IPS-20b (cell line): Measurements from ENCODE around the gene ATP5F1B.

ENCODE experiments used
- H3K27ac ChIP-seq: one replicate; pipeline ENCODE4 v1.5.1; 2013; ENCODE audit warnings: low read length
- H3K27me3 ChIP-seq: 2 replicates; pipeline ENCODE4 v1.6.1; 2013; ENCODE audit warnings: mild to moderate bottlenecking, low read length, inconsistent platforms; ENCODE audit not compliant: insufficient read depth
- H3K36me3 ChIP-seq: 2 replicates; pipeline ENCODE4 v1.6.1; 2013; ENCODE audit warnings: low read depth, mild to moderate bottlenecking, inconsistent platforms, low read length, moderate library complexity; ENCODE audit not compliant: insufficient read depth
- H3K4me1 ChIP-seq: 2 replicates; pipeline ENCODE4 v1.6.1; 2013; ENCODE audit warnings: mild to moderate bottlenecking, control low read depth, inconsistent platforms, low read length, moderate library complexity; ENCODE audit not compliant: insufficient read depth
- H3K4me3 ChIP-seq: 2 replicates; pipeline ENCODE4 v1.5.1; 2013; ENCODE audit warnings: mild to moderate bottlenecking, low read length, inconsistent platforms
- H3K9ac ChIP-seq: 2 replicates; pipeline ENCODE4 v1.6.1; 2013; ENCODE audit warnings: low read depth, mild to moderate bottlenecking, inconsistent platforms, low read length, moderate library complexity
- H3K9me3 ChIP-seq: 2 replicates; pipeline ENCODE4 v1.6.1; 2013; ENCODE audit warnings: mild to moderate bottlenecking, low read depth, low read length, inconsistent platforms; ENCODE audit not compliant: insufficient read depth

ATP5F1B gene

DNA sequence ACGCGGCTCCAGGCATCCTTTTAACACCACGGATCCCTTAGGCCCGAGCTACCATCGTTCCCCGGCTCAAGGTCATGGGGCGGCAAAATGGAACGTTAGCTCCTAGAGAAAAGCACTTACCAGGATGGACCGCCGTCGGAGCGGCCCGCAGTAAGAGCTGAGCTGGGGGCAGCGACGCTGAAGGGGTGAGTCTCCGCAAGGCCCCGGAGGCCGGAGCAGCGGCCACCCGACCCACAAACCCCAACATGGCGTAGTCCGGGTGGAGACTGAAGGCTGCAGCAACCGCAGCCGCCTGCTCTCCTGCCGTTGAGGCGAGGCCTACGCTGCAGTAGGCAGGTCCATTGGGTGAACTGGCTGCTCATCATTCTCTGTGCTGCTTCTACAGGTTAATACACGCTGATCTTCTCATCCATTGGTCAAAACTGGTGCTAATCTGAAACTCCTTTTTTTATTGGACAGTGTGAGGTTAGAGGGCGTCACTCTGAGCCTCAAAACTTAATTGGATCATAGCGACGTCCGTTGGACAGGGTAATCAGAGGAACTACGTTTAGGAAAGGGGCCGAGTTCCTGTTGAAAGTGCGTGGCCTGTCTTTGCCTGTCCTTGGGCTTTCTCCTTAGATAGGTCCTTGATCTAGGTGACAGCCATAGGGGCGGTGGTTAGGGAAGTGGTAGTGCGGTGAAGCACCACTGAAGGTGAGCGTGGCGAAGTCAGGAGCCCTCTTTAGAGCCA, at the start of gene ATP5F1B:
TSS of gene ATP5F1B (minus strand) at position 268 of the 730 bp plus-strand sequence. CDS start at position 247, 21 bp downstream.
- Histone ChIP-seq H3K27me3 (no peaks in the 10 kb centered on the region), H3K4me1 (peaks cover 4% of the 10 kb centered on the region; the same call in 1 of the 2 replicates), H3K27ac (peak within 1 kb of the TSS; percentile 78), H3K4me3 (peak within 1 kb of the TSS; percentile 95), H3K9ac (peak within 1 kb of the TSS; percentile 98), H3K36me3 (peaks cover 48% of the 10 kb centered on the region), H3K9me3 (no peaks in the 10 kb centered on the region)

DNA sequence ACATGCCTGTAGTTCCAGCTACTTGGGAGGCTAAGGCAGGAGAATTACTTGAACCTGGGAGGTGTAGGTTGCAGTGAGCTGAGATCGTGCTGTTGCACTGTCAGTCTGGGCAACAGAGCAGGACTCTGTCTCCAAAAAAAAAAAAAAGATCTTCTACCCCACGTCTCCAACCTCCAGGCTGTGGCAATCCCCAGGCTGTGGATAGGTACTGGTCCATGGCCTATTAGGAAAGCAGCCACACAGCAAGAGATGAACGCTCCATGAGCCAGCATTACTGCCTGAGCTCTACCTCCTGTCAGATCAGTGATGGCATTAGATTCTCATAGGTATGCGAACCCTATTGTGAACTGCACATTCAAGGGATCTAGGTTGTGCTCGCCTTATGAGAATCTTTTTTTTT, 48.4 kb upstream of the ATP5F1B start:
- Histone ChIP-seq H3K9me3 (no peaks in the 10 kb centered on the region), H3K4me1 (no peaks in the 10 kb centered on the region), H3K9ac (no peak overlapping the region), H3K27me3 (no peaks in the 10 kb centered on the region), H3K36me3 (no peaks in the 10 kb centered on the region), H3K4me3 (no peak overlapping the region), H3K27ac (no peak overlapping the region)

GRCh38 chr12:56688846-56689109, 43.0 kb upstream of the ATP5F1B start:
- H3K4me3 ChIP-seq: peak overlapping the region; percentile 87
- no peaks in the 10 kb centered on the region for H3K9me3 ChIP-seq
- H3K4me1 ChIP-seq: peaks cover 8% of the 10 kb centered on the region; the same call in 1 of the 2 replicates
- no peaks in the 10 kb centered on the region for H3K27me3 ChIP-seq
- H3K27ac ChIP-seq: peak overlapping the region; percentile 93
- H3K36me3 ChIP-seq: peaks cover 25% of the 10 kb centered on the region
- H3K9ac ChIP-seq: peak overlapping the region; percentile 98

GRCh38 chr12:56688129-56688845, 42.5 kb upstream of the ATP5F1B start, which contains the start of gene PTGES3:
Gene PTGES3, minus strand, starts transcription at chr12:56688284. Its CDS starts 285 bp downstream, at chr12:56687999.
- H3K27ac ChIP-seq: peak within 1 kb of the TSS; percentile 93
- peaks cover 25% of the 10 kb centered on the region for H3K36me3 ChIP-seq
- H3K27me3 ChIP-seq: no peaks in the 10 kb centered on the region
- peaks cover 8% of the 10 kb centered on the region; the same call in 1 of the 2 replicates for H3K4me1 ChIP-seq
- peak within 1 kb of the TSS; percentile 98 for H3K4me3 ChIP-seq
- H3K9ac ChIP-seq: peak within 1 kb of the TSS; percentile 98
- no peaks in the 10 kb centered on the region for H3K9me3 ChIP-seq

GRCh38 chr12:56687223-56688128, 41.7 kb upstream of the ATP5F1B start:
- no peaks in the 10 kb centered on the region for H3K9me3 ChIP-seq
- peaks cover 26% of the 10 kb centered on the region for H3K36me3 ChIP-seq
- no peaks in the 10 kb centered on the region for H3K27me3 ChIP-seq
- peak overlapping the region; percentile 88 for H3K27ac ChIP-seq
- H3K4me3 ChIP-seq: peak overlapping the region; percentile 98
- peak overlapping the region; percentile 98 for H3K9ac ChIP-seq
- peaks cover 8% of the 10 kb centered on the region; the same call in 1 of the 2 replicates for H3K4me1 ChIP-seq

DNA sequence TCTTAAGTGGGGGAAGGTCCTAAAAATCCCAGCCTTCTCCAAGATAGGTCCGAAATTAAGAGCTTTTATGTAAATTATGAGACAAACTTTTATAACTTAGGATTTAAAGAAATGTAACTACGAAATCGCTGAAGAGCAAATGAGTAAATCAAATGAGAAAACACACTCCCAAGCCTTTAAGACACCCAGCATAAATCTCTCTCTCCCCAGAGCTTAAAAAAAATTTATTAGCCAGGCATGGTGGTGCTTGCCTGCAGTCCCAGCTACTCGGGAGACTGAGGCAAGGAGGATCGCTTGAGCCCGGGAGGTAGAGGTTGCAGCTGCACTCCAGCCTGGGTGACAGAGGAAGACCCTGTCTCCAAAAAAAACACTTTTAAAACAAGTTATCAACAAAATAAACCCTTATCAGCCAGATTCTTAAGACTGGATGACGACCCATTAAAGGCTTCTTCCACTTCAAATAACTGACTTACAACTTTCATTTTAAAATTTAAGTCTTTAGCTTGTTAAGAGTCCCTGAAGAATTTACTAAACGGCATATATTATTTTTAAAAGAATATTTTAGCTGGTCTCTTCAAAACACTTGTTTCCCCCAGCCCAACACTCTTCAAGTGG, 39.1 kb upstream of the ATP5F1B start:
- Histone ChIP-seq H3K9me3 (no peaks in the 10 kb centered on the region), H3K4me3 (peak overlapping the region; percentile 98), H3K27me3 (no peaks in the 10 kb centered on the region), H3K36me3 (peaks cover 44% of the 10 kb centered on the region), H3K9ac (peak overlapping the region; percentile 48; the same call in 1 of the 2 replicates), H3K4me1 (peaks cover 8% of the 10 kb centered on the region; the same call in 1 of the 2 replicates), H3K27ac (no peak overlapping the region)

DNA sequence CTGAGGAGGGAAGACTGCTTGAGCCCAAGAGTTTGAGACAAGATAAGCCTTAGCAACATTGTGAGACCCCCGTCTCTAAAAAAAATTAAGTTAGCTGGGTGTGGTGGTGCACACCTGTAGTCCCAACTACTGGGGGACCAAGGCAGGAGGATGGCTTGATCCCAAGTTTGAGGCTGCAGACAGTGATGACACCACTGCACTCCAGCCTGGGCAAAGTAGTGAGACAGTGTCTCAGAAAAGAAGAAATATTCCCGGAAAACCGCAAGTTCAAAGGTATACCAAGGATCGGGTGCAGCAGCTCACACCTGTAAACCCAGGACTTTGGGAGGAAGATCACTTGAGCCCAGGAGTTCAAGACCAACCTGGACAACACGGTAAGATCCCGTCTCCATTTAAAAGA, 36.5 kb upstream of the ATP5F1B start:
- Histone ChIP-seq H3K9me3 (no peaks in the 10 kb centered on the region), H3K36me3 (peaks cover 66% of the 10 kb centered on the region), H3K4me3 (no peak overlapping the region), H3K27me3 (no peaks in the 10 kb centered on the region), H3K9ac (no peak overlapping the region), H3K27ac (no peak overlapping the region), H3K4me1 (peaks cover 8% of the 10 kb centered on the region; the same call in 1 of the 2 replicates)

DNA sequence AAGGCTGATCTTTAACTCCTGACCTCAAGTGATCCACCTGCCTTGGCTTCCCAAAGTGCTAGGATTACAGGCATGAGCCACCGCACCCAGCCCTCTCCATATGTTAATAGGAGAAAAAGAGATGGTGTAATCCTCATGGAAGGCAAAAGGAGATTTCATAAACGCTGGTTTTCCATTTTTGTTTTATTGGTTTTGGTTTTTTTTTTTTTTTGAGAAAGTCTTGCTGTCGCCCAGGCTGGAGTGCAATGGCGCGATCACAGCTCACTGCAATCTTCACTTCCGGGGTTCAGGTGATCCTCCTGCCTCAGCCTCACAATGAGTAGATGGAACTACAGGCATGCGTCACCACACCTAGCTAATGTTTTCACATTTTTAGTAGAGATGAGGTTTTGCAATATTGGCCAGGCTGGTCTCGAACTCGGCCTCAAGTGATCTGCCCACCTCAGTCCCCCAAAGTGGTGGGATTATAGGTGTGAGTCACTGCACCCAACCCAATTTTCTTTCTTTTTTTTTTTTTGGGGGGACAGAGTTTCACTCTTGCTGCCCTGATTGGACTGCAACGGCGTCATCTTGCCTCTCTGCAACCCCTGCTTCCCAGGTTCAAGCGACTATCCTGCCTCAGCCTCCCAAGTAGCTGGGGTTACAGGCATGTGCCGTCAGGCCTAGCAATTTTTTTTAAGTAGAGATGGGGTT, 34.2 kb upstream of the ATP5F1B start:
- H3K4me3 ChIP-seq: no peak overlapping the region
- no peaks in the 10 kb centered on the region for H3K9me3 ChIP-seq
- no peak overlapping the region for H3K9ac ChIP-seq
- H3K36me3 ChIP-seq: peaks cover 53% of the 10 kb centered on the region
- peaks cover 8% of the 10 kb centered on the region; the same call in 1 of the 2 replicates for H3K4me1 ChIP-seq
- H3K27me3 ChIP-seq: no peaks in the 10 kb centered on the region
- no peak overlapping the region for H3K27ac ChIP-seq

DNA sequence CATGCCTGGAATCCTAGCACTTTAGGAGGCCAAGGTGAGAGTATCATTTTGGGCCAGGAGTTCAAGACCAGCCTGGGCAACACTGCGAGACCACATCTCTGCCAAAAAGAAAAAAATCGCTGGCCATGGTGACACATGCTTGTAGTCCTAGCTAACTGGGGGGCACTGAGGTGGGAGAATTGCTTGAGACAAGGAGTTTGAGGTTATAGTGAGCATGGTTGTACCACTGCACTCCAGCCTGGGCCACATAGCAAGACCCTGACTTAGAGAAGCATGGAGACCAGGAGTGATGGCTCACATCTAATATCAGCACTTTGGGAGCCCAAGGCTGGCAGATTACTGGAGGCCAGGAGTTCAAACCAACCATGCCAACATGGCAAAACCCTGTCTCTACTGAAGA, 33.1 kb upstream of the ATP5F1B start:
- Histone ChIP-seq H3K9me3 (no peaks in the 10 kb centered on the region), H3K9ac (no peak overlapping the region), H3K4me3 (no peak overlapping the region), H3K27ac (no peak overlapping the region), H3K27me3 (no peaks in the 10 kb centered on the region), H3K4me1 (peaks cover under 1% of the 10 kb centered on the region; the same call in 1 of the 2 replicates), H3K36me3 (peaks cover 45% of the 10 kb centered on the region)

- Histone ChIP-seq H3K4me1 (no peaks in the 10 kb centered on the region), H3K27ac (no peak overlapping the region), H3K36me3 (peaks cover 53% of the 10 kb centered on the region), H3K9me3 (no peaks in the 10 kb centered on the region), H3K9ac (no peak overlapping the region), H3K27me3 (no peaks in the 10 kb centered on the region), H3K4me3 (no peak overlapping the region)
Observed at GRCh38 chr12:56677680-56678079, 31.9 kb upstream of the ATP5F1B start.
